Osteocyte (in vitro differentiated cells): ENCODE data around the gene ZNF429. TPM values are rescaled to one million over a fixed set of nuclear protein-coding genes. Genes with fewer than 3 reads are reported as not detected.
"Not testable (repeated sequence)": the region's sequence is repeated elsewhere in the genome, so short reads cannot be mapped to it uniquely, and the experiment has no call there.

ENCODE experiments used
- DNase-seq: peaks from one replicate; pipeline ENCODE4 v3.0.0; 2021; ENCODE audit warnings: mixed read lengths; ENCODE audit not compliant: unreplicated experiment; ENCODE audit errors: extremely low spot score
- H3K27ac Mint-ChIP-seq: one replicate; pipeline ENCODE4 v1.8.0; 2021; ENCODE audit warnings: mild to moderate bottlenecking, mixed read lengths; ENCODE audit not compliant: unreplicated experiment
- H3K27me3 Mint-ChIP-seq: one replicate; pipeline ENCODE4 v1.8.0; 2021; ENCODE audit warnings: mixed read lengths; ENCODE audit not compliant: unreplicated experiment
- H3K36me3 Mint-ChIP-seq: one replicate; pipeline ENCODE4 v1.8.0; 2021; ENCODE audit warnings: mixed read lengths; ENCODE audit not compliant: unreplicated experiment
- H3K4me1 Mint-ChIP-seq: one replicate; pipeline ENCODE4 v1.8.0; 2021; ENCODE audit warnings: mixed read lengths; ENCODE audit not compliant: unreplicated experiment
- H3K4me3 Mint-ChIP-seq: one replicate; pipeline ENCODE4 v1.8.0; 2021; ENCODE audit warnings: mild to moderate bottlenecking, moderate library complexity, mixed read lengths; ENCODE audit not compliant: unreplicated experiment
- H3K9me3 Mint-ChIP-seq: one replicate; pipeline ENCODE4 v1.8.0; 2021; ENCODE audit warnings: mixed read lengths; ENCODE audit not compliant: unreplicated experiment
- total RNA-seq: library from RNA; stranded (reverse); gene quantifications from 2 replicates; pipeline ENCODE4 v1.2.1, GENCODE V29; 2021
- TF ChIP-seq, protein P1 (sequence below): fragments of 200-600 bp; sonication (generic); IDR thresholded peaks from 2 replicates; pipeline ENCODE4 v1.5.0; 2021; ENCODE audit warnings: antibody characterized with exemption, mild to moderate bottlenecking, moderate library complexity

Gene ZNF429
- total RNA-seq, 1 donor from 2014 or later: 8.7 TPM

DNA sequence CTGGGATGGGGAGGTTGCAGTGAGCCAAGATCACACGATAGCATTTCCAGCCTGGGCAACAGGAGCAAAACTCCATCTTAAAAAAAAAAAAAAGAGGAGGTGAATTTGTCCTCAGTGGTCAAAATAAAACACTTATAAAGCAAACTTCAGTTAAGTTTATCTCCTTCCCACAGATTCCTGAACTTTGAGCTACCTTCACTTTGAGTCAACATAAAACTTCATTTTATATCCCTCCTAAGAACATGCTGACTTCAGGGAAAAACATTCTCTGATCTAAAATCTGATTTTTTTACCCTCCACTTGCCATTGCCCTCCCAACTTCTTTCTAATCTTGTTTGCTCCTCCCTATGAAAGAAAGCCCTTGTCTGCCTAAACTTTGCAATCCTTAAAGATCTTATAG is 59.0 kb downstream of the ZNF429 start:
- no peak overlapping the region for H3K4me3 Mint-ChIP-seq
- H3K36me3 Mint-ChIP-seq: no peaks in the 10 kb centered on the region
- H3K27me3 Mint-ChIP-seq: no peaks in the 10 kb centered on the region
- DNase-seq: no peak
- peaks cover 50% of the 10 kb centered on the region for H3K9me3 Mint-ChIP-seq
- no peak overlapping the region for H3K27ac Mint-ChIP-seq
- TF ChIP-seq, protein P1, sequence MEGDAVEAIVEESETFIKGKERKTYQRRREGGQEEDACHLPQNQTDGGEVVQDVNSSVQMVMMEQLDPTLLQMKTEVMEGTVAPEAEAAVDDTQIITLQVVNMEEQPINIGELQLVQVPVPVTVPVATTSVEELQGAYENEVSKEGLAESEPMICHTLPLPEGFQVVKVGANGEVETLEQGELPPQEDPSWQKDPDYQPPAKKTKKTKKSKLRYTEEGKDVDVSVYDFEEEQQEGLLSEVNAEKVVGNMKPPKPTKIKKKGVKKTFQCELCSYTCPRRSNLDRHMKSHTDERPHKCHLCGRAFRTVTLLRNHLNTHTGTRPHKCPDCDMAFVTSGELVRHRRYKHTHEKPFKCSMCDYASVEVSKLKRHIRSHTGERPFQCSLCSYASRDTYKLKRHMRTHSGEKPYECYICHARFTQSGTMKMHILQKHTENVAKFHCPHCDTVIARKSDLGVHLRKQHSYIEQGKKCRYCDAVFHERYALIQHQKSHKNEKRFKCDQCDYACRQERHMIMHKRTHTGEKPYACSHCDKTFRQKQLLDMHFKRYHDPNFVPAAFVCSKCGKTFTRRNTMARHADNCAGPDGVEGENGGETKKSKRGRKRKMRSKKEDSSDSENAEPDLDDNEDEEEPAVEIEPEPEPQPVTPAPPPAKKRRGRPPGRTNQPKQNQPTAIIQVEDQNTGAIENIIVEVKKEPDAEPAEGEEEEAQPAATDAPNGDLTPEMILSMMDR: no peak
- no peaks in the 10 kb centered on the region for H3K4me1 Mint-ChIP-seq

GRCh38 chr19:21566073-21566472 is 60.7 kb downstream of the ZNF429 start:
- no peak overlapping the region for H3K4me3 Mint-ChIP-seq
- no peaks in the 10 kb centered on the region for H3K27me3 Mint-ChIP-seq
- H3K9me3 Mint-ChIP-seq: peaks cover 53% of the 10 kb centered on the region
- H3K4me1 Mint-ChIP-seq: no peaks in the 10 kb centered on the region
- DNase-seq: no peak
- H3K36me3 Mint-ChIP-seq: no peaks in the 10 kb centered on the region
- H3K27ac Mint-ChIP-seq: no peak overlapping the region
- TF ChIP-seq, protein P1: no peak

GRCh38 chr19:21567806-21568205 is 62.4 kb downstream of the ZNF429 start:
- not testable (repeated sequence) for DNase-seq, H3K4me3 Mint-ChIP-seq, H3K27ac Mint-ChIP-seq, H3K36me3 Mint-ChIP-seq, H3K27me3 Mint-ChIP-seq, H3K4me1 Mint-ChIP-seq
- H3K9me3 Mint-ChIP-seq: peaks cover 66% of the 10 kb centered on the region

- H3K4me3 Mint-ChIP-seq: no peak overlapping the region
- H3K36me3 Mint-ChIP-seq: no peaks in the 10 kb centered on the region
- DNase-seq: no peak
- H3K4me1 Mint-ChIP-seq: no peaks in the 10 kb centered on the region
- TF ChIP-seq, protein P1: no peak
- H3K27ac Mint-ChIP-seq: no peak overlapping the region
- peaks cover 61% of the 10 kb centered on the region for H3K9me3 Mint-ChIP-seq
- no peaks in the 10 kb centered on the region for H3K27me3 Mint-ChIP-seq
Measured at GRCh38 chr19:21568816-21569493, 63.6 kb downstream of the ZNF429 start.

DNA sequence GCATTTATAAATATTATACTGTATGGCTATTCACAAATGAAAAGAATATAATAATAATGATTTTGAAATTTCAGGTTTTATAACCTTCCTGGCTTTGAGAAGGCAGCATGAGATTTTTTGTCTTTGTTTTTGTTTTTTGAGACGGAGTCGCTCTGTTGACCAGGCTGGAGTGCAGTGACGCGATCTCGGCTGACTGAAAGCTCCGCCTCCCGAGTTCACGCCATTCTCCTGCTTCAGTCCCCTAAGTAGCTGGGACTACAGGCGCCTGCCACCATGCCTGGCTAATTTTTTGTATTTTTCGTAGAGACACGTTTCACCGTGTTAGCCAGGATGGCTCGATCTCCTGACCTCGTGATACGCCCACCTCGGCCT is 64.1 kb downstream of the ZNF429 start:
- no peaks in the 10 kb centered on the region for H3K36me3 Mint-ChIP-seq
- no peaks in the 10 kb centered on the region for H3K27me3 Mint-ChIP-seq
- H3K4me3 Mint-ChIP-seq: no peak overlapping the region
- H3K27ac Mint-ChIP-seq: no peak overlapping the region
- DNase-seq: no peak
- H3K4me1 Mint-ChIP-seq: no peaks in the 10 kb centered on the region
- H3K9me3 Mint-ChIP-seq: peaks cover 59% of the 10 kb centered on the region
- TF ChIP-seq, protein P1: no peak
